ENCODE results near the gene LAG3. TPM values are rescaled to one million over a fixed set of nuclear protein-coding genes. Genes with fewer than 3 reads are reported as not detected.
A peak's percentile ranks its signal among the peaks of the same experiment; 100 is the strongest.

The LAG3 gene
- total RNA-seq, 1 experiment from 2014 or later = 2.6 TPM

- H3K27ac Mint-ChIP-seq = peak overlapping the region; percentile 41; the same call in 1 of the 2 replicates
- DNase-seq (ENCODE audit: low spot score) (no peak), ATAC-seq (no peak)
- ChIA-PET CTCF (interaction anchor here (0.6 to 3.8 kb wide), 10 partner anchors 13 to 93 kb away, joined by 3 to 88 read pairs (median 6); partner anchors contain the start of genes COPS7A, GPR162, MLF2 and PTMS), POLR2A (interaction anchor here (0.6 to 1.7 kb wide), 4 partner anchors 11 to 210 kb away, joined by 3 to 4 read pairs (median 4); partner anchors contain the start of gene PTMS)
- H3K9me3 Mint-ChIP-seq = no peaks in the 10 kb centered on the region
- H3K4me1 Mint-ChIP-seq = peaks cover 22% of the 10 kb centered on the region
- peaks cover 34% of the 10 kb centered on the region for H3K27me3 Mint-ChIP-seq (ENCODE audit: low read depth)
- no peak overlapping the region for H3K4me3 Mint-ChIP-seq
- TF ChIP-seq NFYB (CRISPR knock-in tag; conservative IDR thresholded peaks at IDR 0.05; ENCODE audit: low read depth) (no peak), MAX (CRISPR knock-in tag; IDR thresholded peaks at IDR 0.05) (0 out of 2 replicates have a peak, but pooled peaks have one; percentile 17), ZBTB43 (CRISPR knock-in tag; IDR thresholded peaks at IDR 0.05) (no peak), ETV6 (CRISPR knock-in tag; IDR thresholded peaks at IDR 0.05) (no peak), NFE2L1 (CRISPR knock-in tag; IDR thresholded peaks at IDR 0.05) (no peak)
- TF ChIP-seq, protein P1, sequence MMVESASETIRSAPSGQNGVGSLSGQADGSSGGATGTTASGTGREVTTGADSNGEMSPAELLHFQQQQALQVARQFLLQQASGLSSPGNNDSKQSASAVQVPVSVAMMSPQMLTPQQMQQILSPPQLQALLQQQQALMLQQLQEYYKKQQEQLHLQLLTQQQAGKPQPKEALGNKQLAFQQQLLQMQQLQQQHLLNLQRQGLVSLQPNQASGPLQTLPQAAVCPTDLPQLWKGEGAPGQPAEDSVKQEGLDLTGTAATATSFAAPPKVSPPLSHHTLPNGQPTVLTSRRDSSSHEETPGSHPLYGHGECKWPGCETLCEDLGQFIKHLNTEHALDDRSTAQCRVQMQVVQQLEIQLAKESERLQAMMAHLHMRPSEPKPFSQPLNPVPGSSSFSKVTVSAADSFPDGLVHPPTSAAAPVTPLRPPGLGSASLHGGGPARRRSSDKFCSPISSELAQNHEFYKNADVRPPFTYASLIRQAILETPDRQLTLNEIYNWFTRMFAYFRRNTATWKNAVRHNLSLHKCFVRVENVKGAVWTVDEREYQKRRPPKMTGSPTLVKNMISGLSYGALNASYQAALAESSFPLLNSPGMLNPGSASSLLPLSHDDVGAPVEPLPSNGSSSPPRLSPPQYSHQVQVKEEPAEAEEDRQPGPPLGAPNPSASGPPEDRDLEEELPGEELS (CRISPR knock-in tag; IDR thresholded peaks at IDR 0.05) = no peak
- no peaks in the 10 kb centered on the region for H3K36me3 Mint-ChIP-seq
Observed at GRCh38 chr12:6779708-6780432, 7.5 kb downstream of the LAG3 start.

- no peak overlapping the region for H3K27ac Mint-ChIP-seq
- CTCF ChIA-PET = interaction anchor here (0.8 to 3.5 kb wide), 6 partner anchors 9 to 92 kb away, joined by 3 to 28 read pairs (median 4); partner anchors contain the start of genes MLF2, PTMS and SPSB2
Observed at GRCh38 chr12:6780573-6780972, 8.3 kb downstream of the LAG3 start.

More at GRCh38 chr12:6780573-6780972, 8.3 kb downstream of the LAG3 start:
- Mint-ChIP-seq H3K36me3 (no peaks in the 10 kb centered on the region), H3K27me3 (ENCODE audit: low read depth) (peaks cover 27% of the 10 kb centered on the region), H3K4me3 (no peak overlapping the region), H3K4me1 (peaks cover 21% of the 10 kb centered on the region), H3K9me3 (no peaks in the 10 kb centered on the region)
- POLR2A ChIA-PET = interaction anchor here (0.6 to 1.7 kb wide), 2 partner anchors 45 to 90 kb away, joined by 4 read pairs; no protein-coding TSS in a partner anchor
- DNase-seq (ENCODE audit: low spot score) (no peak), ATAC-seq (no peak)
- TF ChIP-seq CBFB (CRISPR knock-in tag; IDR thresholded peaks at IDR 0.05; ENCODE audit: low read depth) (no peak), FOXJ3 (CRISPR knock-in tag; IDR thresholded peaks at IDR 0.05; ENCODE audit: borderline replicate concordance) (no peak), IRF1 (CRISPR knock-in tag; IDR thresholded peaks at IDR 0.05) (no peak), GTF2I (CRISPR knock-in tag; conservative IDR thresholded peaks at IDR 0.05) (no peak), ATF1 (CRISPR knock-in tag; IDR thresholded peaks at IDR 0.05) (no peak), TP53 (CRISPR knock-in tag; IDR thresholded peaks at IDR 0.05) (no peak), NFYB (CRISPR knock-in tag; conservative IDR thresholded peaks at IDR 0.05; ENCODE audit: low read depth) (no peak), ELF4 (CRISPR knock-in tag; IDR thresholded peaks at IDR 0.05; ENCODE audit: low read depth) (no peak), CDX4 (CRISPR knock-in tag; IDR thresholded peaks at IDR 0.05; ENCODE audit: borderline replicate concordance) (no peak), ZBTB21 (CRISPR knock-in tag; IDR thresholded peaks at IDR 0.05; ENCODE audit: borderline replicate concordance) (no peak), ATF3 (CRISPR knock-in tag; conservative IDR thresholded peaks at IDR 0.05) (no peak), GABPB1 (CRISPR knock-in tag; IDR thresholded peaks at IDR 0.05) (no peak), JAZF1 (CRISPR knock-in tag; IDR thresholded peaks at IDR 0.05) (no peak)
- TF ChIP-seq, protein P2, sequence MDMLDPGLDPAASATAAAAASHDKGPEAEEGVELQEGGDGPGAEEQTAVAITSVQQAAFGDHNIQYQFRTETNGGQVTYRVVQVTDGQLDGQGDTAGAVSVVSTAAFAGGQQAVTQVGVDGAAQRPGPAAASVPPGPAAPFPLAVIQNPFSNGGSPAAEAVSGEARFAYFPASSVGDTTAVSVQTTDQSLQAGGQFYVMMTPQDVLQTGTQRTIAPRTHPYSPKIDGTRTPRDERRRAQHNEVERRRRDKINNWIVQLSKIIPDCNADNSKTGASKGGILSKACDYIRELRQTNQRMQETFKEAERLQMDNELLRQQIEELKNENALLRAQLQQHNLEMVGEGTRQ (CRISPR knock-in tag; IDR thresholded peaks at IDR 0.05) = no peak
- TF ChIP-seq, protein P3, sequence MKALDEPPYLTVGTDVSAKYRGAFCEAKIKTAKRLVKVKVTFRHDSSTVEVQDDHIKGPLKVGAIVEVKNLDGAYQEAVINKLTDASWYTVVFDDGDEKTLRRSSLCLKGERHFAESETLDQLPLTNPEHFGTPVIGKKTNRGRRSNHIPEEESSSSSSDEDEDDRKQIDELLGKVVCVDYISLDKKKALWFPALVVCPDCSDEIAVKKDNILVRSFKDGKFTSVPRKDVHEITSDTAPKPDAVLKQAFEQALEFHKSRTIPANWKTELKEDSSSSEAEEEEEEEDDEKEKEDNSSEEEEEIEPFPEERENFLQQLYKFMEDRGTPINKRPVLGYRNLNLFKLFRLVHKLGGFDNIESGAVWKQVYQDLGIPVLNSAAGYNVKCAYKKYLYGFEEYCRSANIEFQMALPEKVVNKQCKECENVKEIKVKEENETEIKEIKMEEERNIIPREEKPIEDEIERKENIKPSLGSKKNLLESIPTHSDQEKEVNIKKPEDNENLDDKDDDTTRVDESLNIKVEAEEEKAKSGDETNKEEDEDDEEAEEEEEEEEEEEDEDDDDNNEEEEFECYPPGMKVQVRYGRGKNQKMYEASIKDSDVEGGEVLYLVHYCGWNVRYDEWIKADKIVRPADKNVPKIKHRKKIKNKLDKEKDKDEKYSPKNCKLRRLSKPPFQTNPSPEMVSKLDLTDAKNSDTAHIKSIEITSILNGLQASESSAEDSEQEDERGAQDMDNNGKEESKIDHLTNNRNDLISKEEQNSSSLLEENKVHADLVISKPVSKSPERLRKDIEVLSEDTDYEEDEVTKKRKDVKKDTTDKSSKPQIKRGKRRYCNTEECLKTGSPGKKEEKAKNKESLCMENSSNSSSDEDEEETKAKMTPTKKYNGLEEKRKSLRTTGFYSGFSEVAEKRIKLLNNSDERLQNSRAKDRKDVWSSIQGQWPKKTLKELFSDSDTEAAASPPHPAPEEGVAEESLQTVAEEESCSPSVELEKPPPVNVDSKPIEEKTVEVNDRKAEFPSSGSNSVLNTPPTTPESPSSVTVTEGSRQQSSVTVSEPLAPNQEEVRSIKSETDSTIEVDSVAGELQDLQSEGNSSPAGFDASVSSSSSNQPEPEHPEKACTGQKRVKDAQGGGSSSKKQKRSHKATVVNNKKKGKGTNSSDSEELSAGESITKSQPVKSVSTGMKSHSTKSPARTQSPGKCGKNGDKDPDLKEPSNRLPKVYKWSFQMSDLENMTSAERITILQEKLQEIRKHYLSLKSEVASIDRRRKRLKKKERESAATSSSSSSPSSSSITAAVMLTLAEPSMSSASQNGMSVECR (CRISPR knock-in tag; IDR thresholded peaks at IDR 0.05; ENCODE audit: borderline replicate concordance) = no peak
